ENCODE measurements around the gene ADCY10. TPM values are rescaled to one million over a fixed set of nuclear protein-coding genes. Genes with fewer than 3 reads are reported as not detected.

The ADCY10 gene, protein sequence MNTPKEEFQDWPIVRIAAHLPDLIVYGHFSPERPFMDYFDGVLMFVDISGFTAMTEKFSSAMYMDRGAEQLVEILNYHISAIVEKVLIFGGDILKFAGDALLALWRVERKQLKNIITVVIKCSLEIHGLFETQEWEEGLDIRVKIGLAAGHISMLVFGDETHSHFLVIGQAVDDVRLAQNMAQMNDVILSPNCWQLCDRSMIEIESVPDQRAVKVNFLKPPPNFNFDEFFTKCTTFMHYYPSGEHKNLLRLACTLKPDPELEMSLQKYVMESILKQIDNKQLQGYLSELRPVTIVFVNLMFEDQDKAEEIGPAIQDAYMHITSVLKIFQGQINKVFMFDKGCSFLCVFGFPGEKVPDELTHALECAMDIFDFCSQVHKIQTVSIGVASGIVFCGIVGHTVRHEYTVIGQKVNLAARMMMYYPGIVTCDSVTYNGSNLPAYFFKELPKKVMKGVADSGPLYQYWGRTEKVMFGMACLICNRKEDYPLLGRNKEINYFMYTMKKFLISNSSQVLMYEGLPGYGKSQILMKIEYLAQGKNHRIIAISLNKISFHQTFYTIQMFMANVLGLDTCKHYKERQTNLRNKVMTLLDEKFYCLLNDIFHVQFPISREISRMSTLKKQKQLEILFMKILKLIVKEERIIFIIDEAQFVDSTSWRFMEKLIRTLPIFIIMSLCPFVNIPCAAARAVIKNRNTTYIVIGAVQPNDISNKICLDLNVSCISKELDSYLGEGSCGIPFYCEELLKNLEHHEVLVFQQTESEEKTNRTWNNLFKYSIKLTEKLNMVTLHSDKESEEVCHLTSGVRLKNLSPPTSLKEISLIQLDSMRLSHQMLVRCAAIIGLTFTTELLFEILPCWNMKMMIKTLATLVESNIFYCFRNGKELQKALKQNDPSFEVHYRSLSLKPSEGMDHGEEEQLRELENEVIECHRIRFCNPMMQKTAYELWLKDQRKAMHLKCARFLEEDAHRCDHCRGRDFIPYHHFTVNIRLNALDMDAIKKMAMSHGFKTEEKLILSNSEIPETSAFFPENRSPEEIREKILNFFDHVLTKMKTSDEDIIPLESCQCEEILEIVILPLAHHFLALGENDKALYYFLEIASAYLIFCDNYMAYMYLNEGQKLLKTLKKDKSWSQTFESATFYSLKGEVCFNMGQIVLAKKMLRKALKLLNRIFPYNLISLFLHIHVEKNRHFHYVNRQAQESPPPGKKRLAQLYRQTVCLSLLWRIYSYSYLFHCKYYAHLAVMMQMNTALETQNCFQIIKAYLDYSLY (N-terminal part only)
- not detected in 2 replicates for total RNA-seq

DNA sequence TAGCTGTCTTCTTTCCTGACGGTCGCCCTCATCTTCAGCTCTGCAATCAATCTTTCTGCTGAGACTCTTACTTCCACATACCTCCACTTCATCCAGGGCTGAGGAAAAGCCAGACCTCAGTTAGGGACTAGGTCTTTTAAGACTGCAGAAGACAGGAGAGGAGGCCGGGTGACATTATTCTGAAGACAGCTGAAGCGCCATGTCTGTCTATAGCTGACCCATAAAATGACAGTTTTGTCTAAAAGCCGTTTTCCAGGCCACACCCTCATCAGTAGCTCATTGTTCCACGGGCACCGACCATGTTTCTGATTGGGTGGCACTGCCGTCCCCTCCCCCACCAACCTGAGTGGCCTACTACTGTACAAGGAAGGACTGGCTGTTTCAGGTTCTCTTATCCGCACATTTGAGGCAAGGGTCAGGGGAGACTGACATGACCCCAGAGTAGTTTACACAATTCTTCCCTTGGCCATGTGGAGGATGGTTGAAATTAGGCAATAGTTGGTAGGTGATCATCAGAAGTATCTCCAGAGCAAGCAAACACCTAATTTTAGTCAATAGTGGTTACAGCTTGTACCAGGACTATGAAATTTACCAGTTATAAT lies at the start of gene ADCY10:
Gene ADCY10 (minus strand): TSS at position 240 of the 602 bp plus-strand sequence. CDS start 8,994 bp downstream, outside the sequence.

DNA sequence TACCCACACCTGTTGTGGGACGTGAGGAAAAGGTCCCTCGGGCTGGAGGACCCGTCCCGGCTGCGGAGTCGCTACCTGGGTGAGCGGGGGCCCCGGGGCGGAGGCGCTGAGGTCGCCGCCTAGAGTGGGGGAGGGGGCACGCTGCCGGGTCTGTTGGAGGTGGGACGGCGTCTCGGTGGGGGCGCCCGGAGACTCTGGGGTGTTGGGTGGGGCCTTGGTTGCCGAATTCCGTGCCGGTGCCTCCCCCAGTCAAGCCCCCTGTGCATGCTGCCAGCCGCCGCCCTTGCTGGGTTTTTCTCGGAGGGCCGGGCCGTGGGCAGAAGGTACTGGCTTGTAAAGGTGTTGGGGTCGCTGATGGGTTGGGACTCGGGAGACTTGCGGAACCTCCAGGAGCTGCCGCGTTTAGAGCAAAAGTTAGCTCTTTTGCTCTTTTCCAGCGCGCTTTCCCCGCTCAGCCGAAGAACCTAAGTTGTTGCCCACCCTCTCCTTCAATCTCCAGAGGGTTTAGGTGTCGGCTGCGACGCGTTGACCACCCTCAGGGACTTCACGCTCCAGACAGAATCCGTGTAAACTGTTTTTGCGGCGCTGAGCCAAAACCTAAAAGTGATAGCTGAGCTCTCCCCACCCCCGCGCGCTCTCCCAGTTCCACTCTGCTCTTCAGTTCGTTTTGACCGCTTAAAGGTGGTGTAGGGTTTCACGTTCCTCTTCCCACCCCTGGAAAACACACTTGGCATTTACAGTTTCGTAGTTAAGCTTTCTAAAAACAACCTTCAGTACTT lies 23.2 kb upstream of the ADCY10 start, which contains the start of gene MPC2:
Gene MPC2 (minus strand): TSS at position 143 of the 779 bp plus-strand sequence. CDS start 1,231 bp downstream, outside the sequence.

DNA sequence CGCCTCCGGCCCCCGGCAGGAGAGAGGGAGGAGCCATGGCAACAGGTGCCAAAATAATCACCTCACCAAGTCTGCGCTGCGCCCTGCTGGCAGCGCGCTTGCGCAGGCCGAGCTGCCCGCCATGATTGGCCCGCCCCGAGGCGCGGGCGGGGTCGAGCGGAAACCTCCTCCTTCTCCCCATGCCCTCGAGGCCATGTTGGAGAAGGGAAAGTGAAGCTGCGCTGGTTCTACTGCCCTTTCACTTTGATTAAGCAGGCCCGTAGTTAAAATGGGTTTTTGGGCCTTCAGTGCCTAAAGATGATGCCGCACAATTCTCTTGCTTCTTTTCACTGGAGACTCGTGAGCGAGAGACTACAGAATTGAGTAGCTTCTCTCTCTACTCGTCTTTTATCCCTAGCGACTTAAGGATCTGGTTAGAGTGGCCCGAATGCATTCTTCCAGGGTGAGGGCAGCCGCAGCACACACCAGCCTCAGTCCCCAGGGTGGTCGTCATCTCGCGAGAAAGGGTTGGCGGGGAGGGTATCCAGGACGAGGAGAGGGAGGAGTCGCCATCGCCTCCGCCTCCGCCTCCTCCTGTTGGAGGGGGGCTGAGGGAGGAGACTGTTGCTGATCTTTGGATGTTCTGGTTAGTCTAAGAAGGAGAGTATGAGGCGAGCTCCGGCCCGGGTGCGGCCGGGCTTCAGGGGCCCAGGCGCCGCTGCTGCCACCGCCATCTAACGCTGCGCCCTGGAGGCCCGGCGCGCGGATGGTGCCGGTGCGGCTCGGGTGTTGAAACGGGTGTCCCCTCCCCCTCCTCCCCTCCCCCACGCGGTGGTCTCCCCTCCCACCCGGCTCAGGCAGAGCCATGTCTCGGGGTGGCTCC lies 22.4 kb upstream of the ADCY10 start, which contains the start of gene DCAF6:
Gene DCAF6 (plus strand): TSS at position 616 of the 862 bp plus-strand sequence. CDS start 229 bp downstream, at position 845.

Other genes with a start within 250 kb of the ADCY10 start
- 66.7 and 73.5 TPM in 2 replicates for gene MPZL1, start 192.2 kb downstream of the ADCY10 start, total RNA-seq
- 34.4 and 40.3 TPM in 2 replicates for gene DCAF6, start 22.5 kb upstream of the ADCY10 start, total RNA-seq
- 43.8 and 45.9 TPM in 2 replicates for gene MPC2, start 22.9 kb upstream of the ADCY10 start, total RNA-seq
- gene GPR161, start 222.8 kb upstream of the ADCY10 start, total RNA-seq, result 9.1 and 10.5 TPM in 2 replicates

Measured in mammary microvascular endothelial cell (primary cell).